ENCODE results near the gene MAD2L1BP.
A peak's percentile ranks its signal among the peaks of the same experiment; 100 is the strongest.

Gene MAD2L1BP

DNA sequence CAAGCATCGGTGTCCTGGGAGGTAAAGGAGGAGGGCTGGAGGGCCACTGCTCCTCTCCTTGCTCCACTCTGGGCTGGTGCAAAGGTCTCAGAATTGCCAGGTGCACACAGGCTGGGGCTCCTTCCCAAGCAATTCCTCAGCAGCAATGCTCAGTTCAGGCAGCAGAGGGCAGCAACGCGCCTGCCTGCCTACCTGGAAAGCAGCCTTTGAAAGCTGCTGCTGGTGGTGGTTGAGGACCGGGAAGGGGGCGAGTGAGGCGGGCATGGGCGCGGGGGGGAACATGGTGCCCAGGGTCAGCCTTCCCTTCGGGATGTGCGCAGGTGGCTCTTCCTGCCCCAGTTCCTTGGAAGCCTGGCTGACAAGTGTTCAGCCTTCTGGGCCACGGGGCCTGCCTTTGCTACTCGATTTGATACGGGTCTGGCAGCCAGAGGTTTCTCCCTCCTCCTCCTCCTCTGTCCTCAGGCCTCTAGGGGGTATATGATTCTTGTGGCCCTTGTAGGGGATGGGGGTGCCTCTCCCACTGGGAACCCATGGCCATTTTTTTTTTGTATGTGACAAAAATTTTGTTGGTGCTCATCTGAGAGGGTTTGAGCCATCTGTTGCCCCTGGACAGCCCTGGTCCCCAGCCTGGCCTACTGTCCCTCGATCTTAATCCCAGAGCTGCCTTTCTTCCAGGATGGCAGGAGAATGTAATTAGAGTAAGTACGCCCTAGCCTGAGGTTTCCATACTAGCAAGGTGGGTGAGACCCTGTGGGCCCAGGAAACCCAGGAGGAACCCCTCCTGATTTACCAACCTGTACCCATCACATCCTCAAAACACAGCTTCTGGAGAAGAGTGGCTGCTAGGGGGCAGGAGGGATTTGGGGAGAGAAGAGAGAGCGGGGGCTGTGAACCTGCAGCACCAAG lies 31.9 kb downstream of the MAD2L1BP start:
- DNase-seq = peak; percentile 65 to 78 (median 72)

- peak in 1 of 4 experiments; percentile 31 for DNase-seq
Measured at GRCh38 chr6:43668151-43669028, 32.8 kb downstream of the MAD2L1BP start.

DNA sequence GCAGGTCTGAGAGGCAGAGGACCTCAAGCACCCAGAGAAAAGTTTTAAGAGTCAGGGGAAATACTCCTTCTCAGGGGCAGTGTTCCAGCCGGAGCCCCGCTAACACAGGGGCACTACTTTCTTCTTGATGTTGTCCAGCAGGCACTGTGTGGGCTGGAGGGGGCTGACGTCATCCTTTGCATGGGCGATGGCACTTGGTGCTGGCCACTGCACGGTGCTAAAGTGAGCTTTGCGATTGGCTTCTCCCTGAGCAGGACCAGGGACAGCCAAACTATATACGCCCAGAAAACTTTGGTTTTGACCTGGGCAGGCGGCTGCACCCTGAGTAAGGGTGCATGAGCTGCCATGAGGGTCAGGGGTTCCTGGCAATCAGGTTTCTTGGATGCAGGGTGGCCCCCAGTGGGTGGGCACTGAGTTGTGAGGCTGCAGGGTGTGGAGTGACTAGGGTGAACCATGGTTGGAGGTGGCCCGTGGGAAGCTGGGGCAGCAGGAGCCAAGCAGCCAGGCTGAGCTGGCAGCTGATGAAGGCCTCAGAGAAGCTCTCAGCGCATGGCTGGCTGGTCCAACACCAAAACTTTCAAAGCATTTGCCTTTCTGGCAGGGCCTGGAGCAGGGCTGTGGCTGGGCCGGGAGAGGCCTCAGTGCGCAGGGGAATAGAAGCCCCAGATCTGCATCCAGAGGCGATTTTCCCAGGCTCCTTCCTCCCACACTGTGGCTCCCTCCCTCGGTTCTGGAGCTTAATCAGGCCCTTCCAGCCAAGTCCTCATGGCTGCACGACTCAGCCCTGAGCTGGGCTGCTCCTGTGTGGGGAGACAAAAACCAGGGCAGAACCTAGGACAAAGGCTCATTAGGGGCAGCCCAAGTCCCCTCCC lies 33.6 kb downstream of the MAD2L1BP start:
- DNase-seq = no peak

DNA sequence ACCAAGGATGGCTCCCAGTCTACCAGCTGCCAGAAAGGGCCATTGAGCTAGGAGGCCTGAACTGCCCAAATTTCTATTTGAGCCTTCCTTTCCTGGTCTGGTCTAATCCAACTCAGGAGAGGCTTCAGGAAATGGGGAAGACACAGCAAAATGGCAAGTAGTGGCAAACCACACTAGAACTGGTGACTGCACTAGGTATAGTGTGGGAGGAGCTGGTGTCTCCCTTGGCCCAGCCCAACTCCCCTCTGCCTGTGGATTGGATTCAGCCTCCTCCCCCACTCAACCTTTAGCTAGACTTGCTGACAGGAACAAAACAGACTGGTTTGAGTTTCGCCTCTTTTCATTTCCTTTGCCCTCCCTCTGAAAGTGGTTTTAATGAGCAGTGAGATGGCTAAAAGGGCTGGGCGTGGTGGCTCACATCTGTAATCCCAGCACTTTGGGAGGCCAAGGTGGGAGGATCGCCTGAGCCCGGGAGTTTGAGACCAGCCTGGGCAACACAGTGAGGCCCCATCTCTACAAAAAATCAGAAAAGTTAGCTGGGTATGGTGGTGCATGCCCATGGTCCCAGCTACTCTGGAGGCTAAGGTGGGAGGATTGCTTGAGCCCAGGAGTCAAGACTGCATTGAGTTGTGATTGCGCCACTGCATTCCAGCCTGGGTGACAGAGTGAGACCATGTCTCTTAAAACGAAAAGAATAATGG lies 34.4 kb downstream of the MAD2L1BP start:
- no peak for DNase-seq

DNA sequence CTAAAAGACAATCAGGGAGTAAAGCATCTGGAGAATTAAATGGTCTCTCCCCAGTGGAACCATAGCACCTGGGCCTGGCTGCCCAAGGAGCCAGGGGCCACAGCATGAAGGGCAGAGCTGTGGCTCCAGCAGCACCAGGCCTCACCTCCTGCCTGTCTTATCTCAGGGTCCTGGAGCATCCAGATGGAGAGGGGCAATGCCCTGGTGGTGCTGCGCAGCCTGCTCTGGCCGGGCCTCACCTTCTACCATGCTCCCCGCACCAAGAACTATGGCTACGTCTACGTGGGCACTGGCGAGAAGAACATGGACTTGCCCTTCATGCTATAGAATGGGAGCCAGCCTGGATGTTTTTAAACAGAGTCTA lies 35.0 kb downstream of the MAD2L1BP start:
- DNase-seq = no peak

DNA sequence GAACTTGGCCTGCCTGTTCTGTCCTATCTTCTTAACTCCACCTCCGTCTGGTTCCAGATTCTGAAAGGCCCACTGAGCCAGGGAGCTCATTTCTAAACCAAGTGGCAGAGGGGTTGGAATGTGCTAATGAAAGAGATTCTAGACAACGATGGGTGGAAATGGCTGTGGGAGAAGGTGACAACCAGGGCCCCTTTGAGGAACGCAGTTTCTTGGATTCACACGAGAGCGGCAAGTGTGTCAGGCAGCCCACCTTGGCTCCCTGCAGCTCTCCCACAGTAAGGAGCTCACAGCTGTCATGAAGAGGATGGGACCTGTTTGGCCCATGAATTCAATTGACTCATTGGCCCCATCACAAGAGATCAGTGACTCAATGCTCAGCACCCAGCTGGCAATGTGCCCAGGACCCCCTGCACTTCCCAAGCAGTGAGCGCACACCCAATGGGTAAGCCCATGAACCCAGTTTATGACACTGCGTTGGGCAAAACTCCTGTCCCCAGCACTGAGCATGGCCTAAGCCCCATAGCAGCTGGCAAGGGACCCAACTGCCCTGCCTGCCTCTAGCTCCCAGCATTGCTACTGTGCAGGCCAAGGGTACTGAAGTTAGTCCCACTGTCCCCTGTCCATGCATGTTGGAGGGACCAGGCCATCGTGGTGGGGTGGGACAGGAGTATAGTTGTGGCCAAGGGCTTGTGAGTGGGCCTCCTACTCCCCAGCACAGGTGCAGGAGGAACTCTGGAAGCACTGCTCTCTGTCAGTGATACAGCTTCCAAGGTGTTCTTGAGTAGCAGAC lies 35.6 kb downstream of the MAD2L1BP start:
- DNase-seq = no peak

- no peak for DNase-seq
Measured at GRCh38 chr6:43671801-43672690, 36.4 kb downstream of the MAD2L1BP start.

GRCh38 chr6:43673444-43674084 lies 37.9 kb downstream of the MAD2L1BP start:
- no peak for DNase-seq

DNA sequence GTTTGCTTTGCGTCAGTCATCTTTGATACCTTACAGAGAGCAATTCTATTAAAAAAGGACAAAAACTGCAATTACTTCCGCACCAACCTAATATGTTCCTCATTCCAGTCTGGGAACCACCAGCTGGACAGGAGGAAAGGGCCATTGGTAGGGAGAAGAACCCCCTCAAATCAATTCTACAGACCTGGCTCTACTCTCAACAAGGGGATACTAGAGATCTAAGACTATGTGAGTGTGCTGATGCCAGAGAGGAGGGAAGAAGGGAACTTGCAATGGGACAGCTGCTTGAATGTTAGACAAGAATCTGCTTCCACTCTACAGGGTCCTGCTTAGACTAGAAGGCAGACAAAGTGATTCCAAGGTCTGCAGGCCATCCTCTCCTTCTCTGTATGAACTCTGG lies 38.7 kb downstream of the MAD2L1BP start:
- DNase-seq = no peak

GRCh38 chr6:43674921-43675320 lies 39.3 kb downstream of the MAD2L1BP start:
- DNase-seq = no peak

- no peak for DNase-seq
Measured at GRCh38 chr6:43676962-43677606, 41.4 kb downstream of the MAD2L1BP start.

- no peak for DNase-seq
Measured at GRCh38 chr6:43677759-43678158, 42.1 kb downstream of the MAD2L1BP start.

DNA sequence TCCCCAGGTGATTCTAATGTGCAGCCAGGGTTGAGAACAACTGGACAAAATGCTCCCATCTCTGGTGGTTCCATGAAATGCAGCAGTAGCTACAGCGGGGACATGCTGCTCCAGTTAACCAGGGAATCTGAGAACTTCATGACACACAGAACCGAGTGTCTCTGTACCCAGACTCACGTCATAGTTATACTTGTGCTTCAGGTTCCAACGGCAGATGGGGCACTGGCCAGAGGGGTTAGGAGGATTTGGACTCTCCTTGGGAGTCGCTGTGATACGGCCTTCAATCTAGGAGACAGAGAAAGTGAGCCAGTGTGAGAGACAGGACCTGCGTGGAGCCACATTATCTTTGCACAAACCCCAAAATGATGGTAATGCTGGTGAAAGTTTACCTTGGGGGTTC lies 42.7 kb downstream of the MAD2L1BP start:
- no peak for DNase-seq

DNA sequence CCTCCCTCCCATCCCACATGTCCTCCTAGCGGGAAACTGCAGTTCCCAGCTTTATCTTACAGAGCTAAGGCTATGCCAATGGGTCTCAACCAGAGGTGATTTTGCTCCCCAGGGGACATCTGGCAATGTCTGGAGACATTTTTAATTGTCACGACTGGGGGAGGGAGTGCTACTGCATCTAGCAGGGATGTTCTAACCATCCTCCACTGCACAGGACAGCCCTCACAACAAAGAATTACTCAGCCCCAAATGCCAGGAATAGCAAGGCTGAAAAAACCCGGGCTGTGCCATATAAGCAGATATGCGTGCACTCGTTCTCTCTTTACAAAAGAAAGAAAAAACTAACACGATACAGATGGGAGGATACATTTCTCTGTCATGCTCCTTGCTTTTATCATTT lies 43.4 kb downstream of the MAD2L1BP start:
- no peak for DNase-seq

DNA sequence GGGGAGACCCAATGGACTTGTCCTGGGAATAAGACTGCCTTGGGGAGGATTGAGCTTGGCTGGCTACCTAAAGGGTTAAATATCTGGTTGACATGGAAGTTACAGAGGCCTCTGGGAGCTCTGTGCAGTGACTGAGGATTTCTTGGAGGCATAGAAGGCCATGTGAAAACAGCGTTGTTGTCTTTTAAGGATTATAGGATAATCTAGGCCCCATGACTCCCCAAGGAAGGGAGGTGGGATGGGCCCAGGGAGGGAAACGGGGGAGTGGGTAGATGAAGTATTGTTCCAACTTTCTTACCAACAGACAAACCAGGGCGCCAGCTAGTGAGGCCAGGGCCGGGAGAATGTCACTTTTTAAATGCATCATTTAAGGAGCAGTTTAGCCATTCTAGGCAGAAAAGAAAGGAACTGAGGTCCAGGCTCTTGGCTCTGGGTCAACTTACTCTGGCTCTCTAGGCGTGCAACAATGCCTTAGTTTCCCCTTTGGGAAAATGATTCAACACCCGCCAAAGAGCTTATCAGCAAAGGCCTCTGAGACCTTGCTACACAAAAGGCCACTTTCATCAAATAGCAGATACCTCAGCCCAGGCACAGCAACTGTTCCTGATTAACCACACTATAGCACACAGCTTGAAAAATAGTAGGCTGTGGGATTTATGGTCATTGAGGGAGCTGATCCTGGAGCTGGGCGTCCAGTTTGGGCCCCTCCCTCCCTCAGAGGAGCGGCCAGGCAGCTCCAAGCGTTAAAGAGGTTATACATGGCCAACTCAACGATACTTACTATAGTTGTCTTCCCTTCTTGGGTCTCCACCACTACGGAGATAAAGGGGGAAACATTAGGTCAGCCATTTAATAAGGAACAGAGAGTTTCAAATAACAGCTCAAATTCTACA lies 44.9 kb downstream of the MAD2L1BP start:
- DNase-seq = no peak

DNA sequence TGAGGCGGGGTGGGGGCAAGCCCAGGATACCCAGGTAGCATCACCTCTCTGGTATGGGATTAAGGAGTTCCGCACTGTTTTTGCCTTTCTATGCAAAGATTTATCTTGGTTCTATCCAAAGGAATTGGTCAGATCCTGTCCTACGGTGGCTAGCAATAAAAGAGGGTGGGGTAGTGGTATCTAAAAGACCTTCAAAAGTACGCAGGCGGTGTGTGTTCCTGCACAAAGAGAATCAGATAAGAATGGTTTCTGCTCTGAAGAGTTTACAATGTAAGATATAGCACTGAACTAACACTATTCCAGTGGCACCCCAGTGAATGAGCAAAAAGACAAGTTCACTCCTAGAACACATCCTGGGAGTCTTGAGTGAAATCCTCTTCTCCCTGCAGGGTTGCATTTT lies 45.7 kb downstream of the MAD2L1BP start:
- DNase-seq = no peak

GRCh38 chr6:43682724-43683429 lies 47.2 kb downstream of the MAD2L1BP start:
- no peak for DNase-seq
